Urinary bladder (tissue), 4 donors: ENCODE results near the gene LSS. TPM values are rescaled to one million over a fixed set of nuclear protein-coding genes. Genes with fewer than 3 reads are reported as not detected.
"Not testable (repeated sequence)": the region's sequence is repeated elsewhere in the genome, so short reads cannot be mapped to it uniquely, and the experiment has no call there.

ENCODE experiments used
- DNase-seq: peaks from one replicate; pipeline ENCODE4 v3.0.0-alpha.2; 2015; ENCODE audit errors: extremely low spot score
- H3K27ac ChIP-seq: one replicate; pipeline ENCODE4 v1.5.1; 2013; ENCODE audit warnings: low read depth, mild to moderate bottlenecking, moderate library complexity
- H3K36me3 ChIP-seq: one replicate; pipeline ENCODE4 v1.6.1; 2013; ENCODE audit warnings: mild to moderate bottlenecking, moderate library complexity; ENCODE audit not compliant: insufficient read depth
- H3K4me1 ChIP-seq: one replicate; pipeline ENCODE4 v1.6.1; 2013; ENCODE audit warnings: mild to moderate bottlenecking, moderate library complexity; ENCODE audit not compliant: insufficient read depth
- H3K4me3 ChIP-seq: one replicate; pipeline ENCODE4 v1.5.1; 2013; ENCODE audit warnings: low read depth, low read length
- WGBS: extraction: QIAGEN DNeasy Blood & Tissue Kit; methylation state at CpG from one replicate; pipeline ENCODE4 v1.1.7; 2013; 5-methylcytosine and 5-hydroxymethylcytosine counted together
- polyA plus RNA-seq: library from polyadenylated mRNA; stranded (reverse); fragments of 200-250 nt; gene quantifications from one replicate; pipeline ENCODE4 v1.2.3, GENCODE V29; 2013
- total RNA-seq: library from RNA; depleted of rRNA; stranded (reverse); fragments of >200 nt; gene quantifications from one replicate; pipeline ENCODE4 v1.2.3, GENCODE V29; 2014
- donor health status: healthy with polysubstance abuse.
- donor health status: healthy.

Gene LSS
- total and polyA plus RNA-seq, 2 donors: 19.3 to 36.5 TPM

GRCh38 chr21:46145840-46146691, 82.5 kb downstream of the LSS start:
- Histone ChIP-seq H3K4me1 (no peaks in the 10 kb centered on the region), H3K27ac (no peak overlapping the region), H3K4me3 (no peak overlapping the region), H3K36me3 (no peaks in the 10 kb centered on the region)
- DNase-seq: no peak
- WGBS: 89% methylated on average over 55 of the region's 60 CpGs

GRCh38 chr21:46145159-46145839, 83.3 kb downstream of the LSS start:
- Histone ChIP-seq H3K4me3 (no peak overlapping the region), H3K36me3 (no peaks in the 10 kb centered on the region), H3K4me1 (no peaks in the 10 kb centered on the region), H3K27ac (no peak overlapping the region)
- WGBS: 95% methylated on average over 45 of the region's 51 CpGs
- no peak for DNase-seq

GRCh38 chr21:46144464-46145070, 84.0 kb downstream of the LSS start:
- no peaks in the 10 kb centered on the region for H3K36me3 ChIP-seq
- no peak for DNase-seq

GRCh38 chr21:46142582-46143473, 85.7 kb downstream of the LSS start:
- WGBS: 78% methylated on average over 21 of the region's 21 CpGs
- no peak overlapping the region for H3K27ac ChIP-seq
- DNase-seq: no peak

More at GRCh38 chr21:46144464-46145070, 84.0 kb downstream of the LSS start:
- Histone ChIP-seq H3K4me3 (no peak overlapping the region), H3K27ac (no peak overlapping the region), H3K4me1 (no peaks in the 10 kb centered on the region)
- 41% methylated on average over 4 of the region's 4 CpGs for WGBS

GRCh38 chr21:46141767-46142581, 86.6 kb downstream of the LSS start:
- no peak for DNase-seq
- Histone ChIP-seq H3K36me3 (no peaks in the 10 kb centered on the region), H3K4me3 (no peak overlapping the region), H3K4me1 (no peaks in the 10 kb centered on the region), H3K27ac (no peak overlapping the region)
- 94% methylated on average over 45 of the region's 45 CpGs for WGBS

More at GRCh38 chr21:46142582-46143473, 85.7 kb downstream of the LSS start:
- no peaks in the 10 kb centered on the region for H3K36me3 ChIP-seq
- no peaks in the 10 kb centered on the region for H3K4me1 ChIP-seq
- no peak overlapping the region for H3K4me3 ChIP-seq

GRCh38 chr21:46140352-46141003, 88.1 kb downstream of the LSS start:
- 54% methylated on average over 29 of the region's 29 CpGs for WGBS
- H3K4me1 ChIP-seq, H3K27ac ChIP-seq, H3K4me3 ChIP-seq, H3K36me3 ChIP-seq, DNase-seq: not testable (repeated sequence)

GRCh38 chr21:46139686-46140085, 88.9 kb downstream of the LSS start:
- 93% methylated on average over 15 of the region's 15 CpGs for WGBS
- no peaks in the 10 kb centered on the region for H3K36me3 ChIP-seq
- H3K27ac ChIP-seq: no peak overlapping the region
- H3K4me1 ChIP-seq: no peaks in the 10 kb centered on the region
- DNase-seq: no peak
- no peak overlapping the region for H3K4me3 ChIP-seq

GRCh38 chr21:46138383-46138970, 90.1 kb downstream of the LSS start:
- 91% methylated on average over 28 of the region's 28 CpGs for WGBS
- Histone ChIP-seq H3K4me3 (no peak overlapping the region), H3K27ac (no peak overlapping the region), H3K36me3 (no peaks in the 10 kb centered on the region), H3K4me1 (no peaks in the 10 kb centered on the region)
- no peak for DNase-seq

Other genes starting within 250 kb of the LSS start
- gene COL6A1, start 247.0 kb downstream of the LSS start, total RNA-seq: 678 TPM
- gene COL6A1, start 247.0 kb downstream of the LSS start, polyA plus RNA-seq: 1,050 TPM
- 1,109 TPM for gene COL6A2, start 130.7 kb downstream of the LSS start, total RNA-seq
- 1,471 TPM for gene COL6A2, start 130.7 kb downstream of the LSS start, polyA plus RNA-seq
- gene FTCD, start 73.2 kb downstream of the LSS start, total RNA-seq: 0.48 TPM
- gene FTCD, start 73.2 kb downstream of the LSS start, polyA plus RNA-seq: 0.75 TPM
- 3.6 TPM for gene SPATC1L, start 44.3 kb downstream of the LSS start, total RNA-seq
- 20.4 TPM for gene SPATC1L, start 44.3 kb downstream of the LSS start, polyA plus RNA-seq
- gene MCM3AP, start 56.8 kb upstream of the LSS start, total RNA-seq: 65.0 TPM
- 52.9 TPM for gene MCM3AP, start 56.8 kb upstream of the LSS start, polyA plus RNA-seq
- 10.6 TPM for gene YBEY, start 57.6 kb upstream of the LSS start, total RNA-seq
- 12.1 TPM for gene YBEY, start 57.6 kb upstream of the LSS start, polyA plus RNA-seq
- gene C21orf58, start 95.1 kb upstream of the LSS start, total RNA-seq: 5.2 TPM
- gene C21orf58, start 95.1 kb upstream of the LSS start, polyA plus RNA-seq: 1.5 TPM
- 22.4 TPM for gene PCNT, start 95.4 kb upstream of the LSS start, total RNA-seq
- 15.7 TPM for gene PCNT, start 95.4 kb upstream of the LSS start, polyA plus RNA-seq
- 44.8 TPM for gene DIP2A, start 230.1 kb upstream of the LSS start, total RNA-seq
- 18.2 TPM for gene DIP2A, start 230.1 kb upstream of the LSS start, polyA plus RNA-seq